Measurements from ENCODE around the gene GRK4. TPM values are rescaled to one million over a fixed set of nuclear protein-coding genes. Genes with fewer than 3 reads are reported as not detected.

Gene GRK4
- total RNA-seq, 1 experiment from 2014 or later: 3.7 TPM

DNA sequence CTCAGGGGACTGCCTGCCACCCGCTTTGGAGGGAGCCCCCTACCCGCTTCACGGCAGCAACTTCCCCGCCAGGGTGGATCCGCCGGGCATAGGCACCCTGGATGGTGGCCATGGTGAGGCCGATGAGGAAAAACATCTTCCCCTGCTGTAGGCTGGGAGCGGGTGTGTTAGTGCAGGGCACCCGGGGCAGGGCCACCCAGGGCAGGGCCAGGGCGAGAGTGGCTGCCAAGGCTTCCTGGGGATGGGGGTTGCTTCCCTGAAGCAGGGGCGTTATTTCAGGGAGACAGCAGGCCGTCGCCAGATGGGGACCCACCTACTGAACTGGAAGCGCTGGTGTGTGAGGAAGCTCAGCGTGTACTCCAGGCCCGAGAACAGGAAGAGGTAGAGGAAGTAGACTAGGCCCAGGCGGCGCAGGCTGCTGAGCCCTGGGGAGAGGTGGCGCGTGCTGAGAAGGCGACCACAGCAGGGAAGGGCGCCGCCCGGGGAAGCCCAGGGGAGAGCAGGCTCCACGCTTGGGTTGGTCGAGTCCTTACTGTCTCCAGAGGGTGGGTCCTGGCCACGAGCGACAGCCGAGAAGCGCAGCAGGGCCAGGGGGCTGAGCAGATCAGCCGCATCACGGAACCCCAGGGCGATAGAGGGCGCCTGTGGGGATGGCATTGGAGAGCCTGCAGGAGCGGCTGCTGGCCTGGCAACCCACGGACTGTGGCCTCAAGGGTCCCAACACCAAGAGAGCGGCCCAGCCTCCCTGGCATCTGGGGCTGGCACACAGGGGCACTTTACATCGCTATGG, 31.7 kb upstream of the GRK4 start:
- ChIA-PET CTCF (no interaction called here), POLR2A (ENCODE audit: unreplicated experiment) (no interaction called here)
- Histone ChIP-seq H3K79me2 (ENCODE audit: low read length) (peaks cover 23% of the 10 kb centered on the region), H3F3A (ENCODE audit: low read length, unreplicated experiment) (peaks cover 5% of the 10 kb centered on the region), H3K4me2 (ENCODE audit: low read length) (no peak overlapping the region), H3K4me3 (ENCODE audit: low read length) (no peak overlapping the region), H3K27me3 (ENCODE audit: low read length) (no peaks in the 10 kb centered on the region), H3K9me3 (ENCODE audit: low read length) (no peaks in the 10 kb centered on the region), H3K9ac (ENCODE audit: low read length) (no peak overlapping the region), H3K27ac (ENCODE audit: low read length) (no peak overlapping the region), H3K36me3 (ENCODE audit: low read depth, low read length) (no peaks in the 10 kb centered on the region; the same call in 1 of the 2 replicates), H4K20me1 (ENCODE audit: low read length) (no peaks in the 10 kb centered on the region; the same call in 1 of the 2 replicates), H2AFZ (ENCODE audit: low read length) (no peak overlapping the region), H3K4me1 (ENCODE audit: insufficient read depth, low read length) (peaks cover 23% of the 10 kb centered on the region), H3K9me2 (replicated peaks; ENCODE audit: low read length) (no peaks in the 10 kb centered on the region)
- no TSS peak for BruUV-seq (replicated peaks)
- intact Hi-C loops (cut with micrococcal nuclease): loop anchor here (2.0 kb wide), 1 partner anchor 167 kb away; no protein-coding TSS in a partner anchor
- no peak for ATAC-seq
- no peak for DNase-seq
- TF ChIP-seq, protein P1, sequence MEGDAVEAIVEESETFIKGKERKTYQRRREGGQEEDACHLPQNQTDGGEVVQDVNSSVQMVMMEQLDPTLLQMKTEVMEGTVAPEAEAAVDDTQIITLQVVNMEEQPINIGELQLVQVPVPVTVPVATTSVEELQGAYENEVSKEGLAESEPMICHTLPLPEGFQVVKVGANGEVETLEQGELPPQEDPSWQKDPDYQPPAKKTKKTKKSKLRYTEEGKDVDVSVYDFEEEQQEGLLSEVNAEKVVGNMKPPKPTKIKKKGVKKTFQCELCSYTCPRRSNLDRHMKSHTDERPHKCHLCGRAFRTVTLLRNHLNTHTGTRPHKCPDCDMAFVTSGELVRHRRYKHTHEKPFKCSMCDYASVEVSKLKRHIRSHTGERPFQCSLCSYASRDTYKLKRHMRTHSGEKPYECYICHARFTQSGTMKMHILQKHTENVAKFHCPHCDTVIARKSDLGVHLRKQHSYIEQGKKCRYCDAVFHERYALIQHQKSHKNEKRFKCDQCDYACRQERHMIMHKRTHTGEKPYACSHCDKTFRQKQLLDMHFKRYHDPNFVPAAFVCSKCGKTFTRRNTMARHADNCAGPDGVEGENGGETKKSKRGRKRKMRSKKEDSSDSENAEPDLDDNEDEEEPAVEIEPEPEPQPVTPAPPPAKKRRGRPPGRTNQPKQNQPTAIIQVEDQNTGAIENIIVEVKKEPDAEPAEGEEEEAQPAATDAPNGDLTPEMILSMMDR (conservative IDR thresholded peaks at IDR 0.05; ENCODE audit: low read depth, low read length): no peak
- TF ChIP-seq EZH2 (IDR thresholded peaks at IDR 0.05; ENCODE audit: low read length, unreplicated experiment) (no peak), EZH2phosphoT487 (IDR thresholded peaks at IDR 0.05; ENCODE audit: borderline replicate concordance, low read length) (no peak)

DNA sequence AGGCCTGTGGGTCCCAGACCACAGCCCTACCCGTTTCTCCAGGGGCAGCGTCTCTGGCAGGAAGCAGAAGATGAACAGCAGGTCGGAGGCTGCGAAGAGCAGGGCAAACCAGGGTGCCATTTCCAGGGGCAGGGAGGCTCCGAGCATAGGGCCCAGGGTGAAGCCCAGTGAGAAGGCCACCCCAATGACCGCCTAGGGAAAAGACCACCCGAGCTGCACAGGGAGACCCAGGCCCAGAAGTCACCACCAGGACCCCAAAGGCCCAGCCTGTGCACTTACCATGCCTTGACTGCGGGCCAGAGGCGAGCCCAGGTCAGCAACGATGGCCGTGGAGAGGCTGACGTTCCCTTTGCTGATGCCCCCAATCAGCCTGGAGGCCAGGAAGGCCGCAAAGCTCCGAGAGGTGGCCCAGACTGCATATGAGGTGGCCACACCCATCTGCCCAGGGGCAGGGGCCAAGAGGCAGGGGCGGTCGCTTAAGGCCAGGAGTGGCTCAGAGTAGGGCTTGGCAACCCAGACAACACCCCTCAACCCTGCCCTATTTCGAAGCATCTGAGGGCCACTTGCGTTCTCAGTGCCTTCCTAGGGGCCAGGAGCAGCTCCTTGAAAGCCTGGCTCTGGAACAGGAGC, 30.9 kb upstream of the GRK4 start:
- Histone ChIP-seq H3K79me2 (ENCODE audit: low read length) (peaks cover 23% of the 10 kb centered on the region), H3K27me3 (ENCODE audit: low read length) (no peaks in the 10 kb centered on the region), H3K9me3 (ENCODE audit: low read length) (no peaks in the 10 kb centered on the region), H3K27ac (ENCODE audit: low read length) (no peak overlapping the region), H4K20me1 (ENCODE audit: low read length) (peaks cover 2% of the 10 kb centered on the region; the same call in 1 of the 2 replicates), H3K4me2 (ENCODE audit: low read length) (peak overlapping the region; percentile 97), H3K4me1 (ENCODE audit: insufficient read depth, low read length) (peaks cover 30% of the 10 kb centered on the region), H3K36me3 (ENCODE audit: low read depth, low read length) (no peaks in the 10 kb centered on the region; the same call in 1 of the 2 replicates), H2AFZ (ENCODE audit: low read length) (no peak overlapping the region), H3K9ac (ENCODE audit: low read length) (no peak overlapping the region), H3K9me2 (replicated peaks; ENCODE audit: low read length) (no peaks in the 10 kb centered on the region), H3K4me3 (ENCODE audit: low read length) (peak overlapping the region; percentile 77; the same call in 1 of the 2 replicates), H3F3A (ENCODE audit: low read length, unreplicated experiment) (peaks cover 5% of the 10 kb centered on the region)
- intact Hi-C loops (cut with micrococcal nuclease): loop anchor here (2.0 kb wide), 1 partner anchor 168 kb away; no protein-coding TSS in a partner anchor
- no peak for TF ChIP-seq EZH2 (IDR thresholded peaks at IDR 0.05; ENCODE audit: low read length, unreplicated experiment)
- no peak for TF ChIP-seq EZH2phosphoT487 (IDR thresholded peaks at IDR 0.05; ENCODE audit: borderline replicate concordance, low read length)
- TF ChIP-seq, protein P1 (conservative IDR thresholded peaks at IDR 0.05; ENCODE audit: low read depth, low read length): no peak
- CTCF ChIA-PET: no interaction called here
- POLR2A ChIA-PET (ENCODE audit: unreplicated experiment): no interaction called here
- DNase-seq (no peak), ATAC-seq (no peak)
- no TSS peak for BruUV-seq (replicated peaks)

Data from PC-3 (cell line).